GM18909 (cell line): ENCODE measurements around the gene PARL.

Experiments used
- ATAC-seq: cut with Tn5 transposase; IDR thresholded peaks from one replicate; pipeline ENCODE4 v1.9.1; 2021; ENCODE audit warnings: mild to moderate bottlenecking; ENCODE audit not compliant: unreplicated experiment, poor library complexity

The PARL gene

GRCh38 chr3:183862610-183863009 is 22.1 kb downstream of the PARL start:
- no peak for ATAC-seq

GRCh38 chr3:183857863-183858262 is 26.8 kb downstream of the PARL start:
- ATAC-seq, result no peak

GRCh38 chr3:183854318-183855035 is 30.2 kb downstream of the PARL start:
- no peak for ATAC-seq

- ATAC-seq, result no peak
Observed at GRCh38 chr3:183845608-183846288, 38.9 kb downstream of the PARL start.

GRCh38 chr3:183845090-183845489 is 39.6 kb downstream of the PARL start:
- ATAC-seq, result no peak

GRCh38 chr3:183844606-183845005 is 40.1 kb downstream of the PARL start:
- ATAC-seq, result no peak

GRCh38 chr3:183839751-183840150 is 44.9 kb downstream of the PARL start:
- no peak for ATAC-seq

GRCh38 chr3:183837894-183838293 is 46.8 kb downstream of the PARL start:
- no peak for ATAC-seq

GRCh38 chr3:183837390-183837789 is 47.3 kb downstream of the PARL start:
- ATAC-seq, result no peak

GRCh38 chr3:183833516-183833915 is 51.2 kb downstream of the PARL start:
- ATAC-seq, result no peak

- no peak for ATAC-seq
Observed at GRCh38 chr3:183830187-183830586, 54.5 kb downstream of the PARL start.

- no peak for ATAC-seq
Observed at GRCh38 chr3:183829466-183829865, 55.2 kb downstream of the PARL start.

- ATAC-seq, result no peak
Observed at GRCh38 chr3:183828538-183828870, 56.2 kb downstream of the PARL start.

- no peak for ATAC-seq
Observed at GRCh38 chr3:183827809-183828537, 56.7 kb downstream of the PARL start.

GRCh38 chr3:183826448-183827250 is 58.0 kb downstream of the PARL start:
- no peak for ATAC-seq

GRCh38 chr3:183825456-183826161 is 59.1 kb downstream of the PARL start, which contains the start of gene MAP6D1:
MAP6D1 (minus strand) TSS chr3:183825577; CDS start chr3:183825547, 30 bp downstream.
- ATAC-seq, result peak; percentile 62

GRCh38 chr3:183824761-183825455 is 59.8 kb downstream of the PARL start:
- ATAC-seq, result peak; percentile 31

- ATAC-seq, result no peak
Observed at GRCh38 chr3:183823963-183824362, 60.7 kb downstream of the PARL start.

- ATAC-seq, result no peak
Observed at GRCh38 chr3:183822631-183823030, 62.0 kb downstream of the PARL start.
